ENCODE measurements around the gene HUNK. TPM values are rescaled to one million over a fixed set of nuclear protein-coding genes. Genes with fewer than 3 reads are reported as not detected.
"Not testable (repeated sequence)": the region's sequence is repeated elsewhere in the genome, so short reads cannot be mapped to it uniquely, and the experiment has no call there.

Gene HUNK
- total RNA-seq, 1 donor from 2014 or later: 3.1 TPM

DNA sequence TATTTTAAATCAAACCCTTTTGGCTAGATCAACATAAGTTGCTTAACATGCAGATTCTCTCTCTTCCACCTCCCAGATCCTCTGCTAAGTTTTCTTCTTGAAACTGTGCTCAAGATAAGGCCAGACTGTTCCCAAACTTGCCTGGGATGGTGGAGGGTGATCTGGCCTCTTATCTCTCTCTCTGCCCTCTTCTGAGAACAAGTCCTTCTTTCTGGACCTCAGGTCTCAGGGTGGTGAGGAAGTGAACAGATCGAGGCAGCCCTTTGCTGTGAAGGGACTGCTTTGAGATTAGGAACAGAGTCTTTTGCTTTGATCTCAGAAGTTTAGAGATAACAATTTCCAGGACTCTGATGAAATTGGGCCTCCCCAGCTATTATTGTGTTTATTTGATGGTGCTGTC is 70.7 kb downstream of the HUNK start:
- no peak for DNase-seq (ENCODE audit: low read depth)
- Histone ChIP-seq H3K4me3 (ENCODE audit: low read depth, low read length) (no peak overlapping the region), H3K36me3 (ENCODE audit: control insufficient read depth, insufficient read depth, low read length) (no peaks in the 10 kb centered on the region), H3K27me3 (ENCODE audit: control insufficient read depth, insufficient read depth, low read length) (no peaks in the 10 kb centered on the region)
- TF ChIP-seq, protein P1, sequence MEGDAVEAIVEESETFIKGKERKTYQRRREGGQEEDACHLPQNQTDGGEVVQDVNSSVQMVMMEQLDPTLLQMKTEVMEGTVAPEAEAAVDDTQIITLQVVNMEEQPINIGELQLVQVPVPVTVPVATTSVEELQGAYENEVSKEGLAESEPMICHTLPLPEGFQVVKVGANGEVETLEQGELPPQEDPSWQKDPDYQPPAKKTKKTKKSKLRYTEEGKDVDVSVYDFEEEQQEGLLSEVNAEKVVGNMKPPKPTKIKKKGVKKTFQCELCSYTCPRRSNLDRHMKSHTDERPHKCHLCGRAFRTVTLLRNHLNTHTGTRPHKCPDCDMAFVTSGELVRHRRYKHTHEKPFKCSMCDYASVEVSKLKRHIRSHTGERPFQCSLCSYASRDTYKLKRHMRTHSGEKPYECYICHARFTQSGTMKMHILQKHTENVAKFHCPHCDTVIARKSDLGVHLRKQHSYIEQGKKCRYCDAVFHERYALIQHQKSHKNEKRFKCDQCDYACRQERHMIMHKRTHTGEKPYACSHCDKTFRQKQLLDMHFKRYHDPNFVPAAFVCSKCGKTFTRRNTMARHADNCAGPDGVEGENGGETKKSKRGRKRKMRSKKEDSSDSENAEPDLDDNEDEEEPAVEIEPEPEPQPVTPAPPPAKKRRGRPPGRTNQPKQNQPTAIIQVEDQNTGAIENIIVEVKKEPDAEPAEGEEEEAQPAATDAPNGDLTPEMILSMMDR (IDR thresholded peaks at IDR 0.05; ENCODE audit: insufficient read depth, low read length, poor library complexity, severe bottlenecking): no peak

DNA sequence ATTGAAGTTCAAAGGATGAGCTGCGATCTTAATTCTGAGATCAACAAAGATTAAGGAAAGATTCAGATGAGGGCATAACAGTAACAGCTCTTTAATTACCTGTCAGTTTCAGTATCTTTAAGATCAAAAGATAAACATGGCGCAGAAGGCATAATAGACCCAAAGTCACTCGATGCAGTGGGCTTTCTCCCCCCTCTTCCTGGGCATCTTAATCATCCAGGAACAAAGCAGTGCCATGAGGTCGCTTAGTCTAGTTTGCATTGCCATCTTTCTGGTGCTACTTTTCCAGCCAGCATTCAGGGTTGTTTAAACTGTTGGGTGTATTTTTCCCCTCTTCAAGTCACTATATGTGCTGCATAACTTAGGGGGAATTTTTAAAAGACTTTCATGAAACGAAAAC is 72.3 kb downstream of the HUNK start:
- Histone ChIP-seq H3K36me3 (ENCODE audit: control insufficient read depth, insufficient read depth, low read length) (no peaks in the 10 kb centered on the region), H3K4me3 (ENCODE audit: low read depth, low read length) (no peak overlapping the region), H3K27me3 (ENCODE audit: control insufficient read depth, insufficient read depth, low read length) (no peaks in the 10 kb centered on the region)
- TF ChIP-seq, protein P1 (IDR thresholded peaks at IDR 0.05; ENCODE audit: insufficient read depth, low read length, poor library complexity, severe bottlenecking): no peak
- no peak for DNase-seq (ENCODE audit: low read depth)

DNA sequence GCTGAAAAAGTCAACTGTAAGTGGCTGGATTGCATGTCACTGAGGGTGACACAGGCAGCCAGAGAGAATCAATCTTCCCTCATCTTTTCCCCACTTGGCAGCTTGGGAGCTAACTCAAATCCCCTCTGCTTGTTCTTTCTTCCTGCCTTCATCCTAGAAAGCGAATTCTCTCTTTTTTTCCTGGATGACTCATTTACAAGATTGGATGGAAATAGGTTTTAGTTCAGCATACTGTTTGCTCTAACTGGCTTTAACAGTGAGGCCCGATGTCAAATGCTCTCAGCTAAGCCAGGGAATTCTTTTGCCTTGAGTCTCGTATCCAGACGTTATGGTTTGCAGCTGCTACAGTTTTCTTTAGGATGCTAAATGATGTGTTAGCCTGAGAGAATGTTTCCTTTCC is 72.7 kb downstream of the HUNK start:
- H3K4me3 ChIP-seq (ENCODE audit: low read depth, low read length): no peak overlapping the region
- TF ChIP-seq, protein P1 (IDR thresholded peaks at IDR 0.05; ENCODE audit: insufficient read depth, low read length, poor library complexity, severe bottlenecking): no peak
- no peaks in the 10 kb centered on the region for H3K27me3 ChIP-seq (ENCODE audit: control insufficient read depth, insufficient read depth, low read length)
- DNase-seq (ENCODE audit: low read depth): no peak
- H3K36me3 ChIP-seq (ENCODE audit: control insufficient read depth, insufficient read depth, low read length): no peaks in the 10 kb centered on the region

DNA sequence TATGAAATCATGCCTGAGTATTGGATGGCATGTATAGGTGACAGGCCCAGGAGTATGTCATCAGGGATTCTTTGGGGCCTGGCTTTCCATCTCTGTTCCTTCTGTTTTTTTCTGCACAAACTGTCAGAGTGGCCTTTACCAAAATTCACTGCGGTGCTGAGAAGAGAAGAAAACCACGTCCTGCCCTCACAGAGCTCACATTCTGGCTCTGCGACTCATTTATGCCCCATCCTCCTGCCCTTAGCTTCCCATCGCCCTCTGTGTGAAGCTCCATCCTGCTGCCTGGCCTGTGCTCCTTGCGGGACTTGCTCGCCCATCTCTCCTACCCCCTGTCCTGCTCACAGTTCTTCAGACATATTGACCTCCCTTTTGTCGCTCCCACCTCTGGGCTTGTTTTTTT is 73.4 kb downstream of the HUNK start:
- Histone ChIP-seq H3K27me3 (ENCODE audit: control insufficient read depth, insufficient read depth, low read length) (no peaks in the 10 kb centered on the region), H3K36me3 (ENCODE audit: control insufficient read depth, insufficient read depth, low read length) (no peaks in the 10 kb centered on the region), H3K4me3 (ENCODE audit: low read depth, low read length) (no peak overlapping the region)
- DNase-seq (ENCODE audit: low read depth): no peak
- TF ChIP-seq, protein P1 (IDR thresholded peaks at IDR 0.05; ENCODE audit: insufficient read depth, low read length, poor library complexity, severe bottlenecking): no peak

DNA sequence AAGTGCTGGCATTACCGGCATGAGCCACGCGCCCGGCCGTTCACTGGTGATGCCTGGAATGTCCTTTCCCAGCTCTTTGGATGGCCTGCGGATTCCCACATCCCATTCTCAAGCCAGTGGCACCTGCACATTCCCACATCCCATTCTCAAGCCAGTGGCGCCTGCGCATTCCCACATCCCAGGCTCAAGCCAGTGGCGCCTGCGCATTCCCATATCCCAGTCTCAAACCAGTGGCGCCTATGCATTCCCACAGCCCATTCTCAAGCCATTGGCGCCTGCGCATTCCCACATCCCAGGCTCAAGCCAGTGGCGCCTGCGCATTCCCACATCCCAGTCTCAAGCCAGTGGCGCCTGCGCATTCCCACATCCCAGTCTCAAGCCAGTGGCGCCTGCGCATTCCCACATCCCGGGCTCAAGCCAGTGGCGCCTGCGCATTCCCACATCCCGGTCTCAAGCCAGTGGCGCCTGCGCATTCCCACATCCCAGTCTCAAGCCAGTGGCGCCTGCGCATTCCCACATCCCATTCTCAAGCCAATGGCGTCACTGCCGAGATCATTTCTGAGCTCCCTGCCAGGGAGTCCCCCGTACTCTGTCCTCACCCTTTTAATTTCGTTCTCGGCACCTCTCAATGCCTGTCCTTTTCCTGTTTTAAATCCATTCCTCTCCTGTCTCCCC is 74.2 kb downstream of the HUNK start:
- not testable (repeated sequence) for H3K4me3 ChIP-seq (ENCODE audit: low read depth, low read length); H3K27me3 ChIP-seq (ENCODE audit: control insufficient read depth, insufficient read depth, low read length); H3K36me3 ChIP-seq (ENCODE audit: control insufficient read depth, insufficient read depth, low read length); DNase-seq (ENCODE audit: low read depth)

DNA sequence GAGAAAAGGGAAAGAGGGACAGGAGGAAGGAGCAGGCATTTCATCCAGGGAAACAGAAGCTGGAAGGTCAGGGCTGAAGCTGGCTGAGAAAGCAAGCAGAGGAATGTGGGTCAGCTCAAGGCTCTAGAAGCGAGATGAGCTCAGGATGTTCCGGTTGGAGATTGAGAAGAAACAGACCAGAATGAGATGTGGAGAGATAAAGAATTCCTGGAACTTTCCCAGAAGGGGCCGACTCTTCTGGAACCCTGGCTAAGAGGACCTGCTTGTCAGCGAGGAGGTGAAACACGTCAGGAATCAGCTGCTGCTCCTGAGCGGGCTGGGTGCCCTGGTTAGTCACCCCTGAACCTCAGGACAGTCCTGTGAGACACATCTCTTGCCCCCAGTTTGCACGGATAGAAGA is 75.9 kb downstream of the HUNK start:
- H3K27me3 ChIP-seq (ENCODE audit: control insufficient read depth, insufficient read depth, low read length): no peaks in the 10 kb centered on the region

More for the DNA sequence above, 75.9 kb downstream of the HUNK start:
- H3K4me3 ChIP-seq (ENCODE audit: low read depth, low read length): no peak overlapping the region
- H3K36me3 ChIP-seq (ENCODE audit: control insufficient read depth, insufficient read depth, low read length): no peaks in the 10 kb centered on the region
- DNase-seq (ENCODE audit: low read depth): no peak
- TF ChIP-seq, protein P1 (IDR thresholded peaks at IDR 0.05; ENCODE audit: insufficient read depth, low read length, poor library complexity, severe bottlenecking): no peak
